ENCODE measurements around the gene SNAP23. TPM values are rescaled to one million over a fixed set of nuclear protein-coding genes. Genes with fewer than 3 reads are reported as not detected.

The SNAP23 gene
- total RNA-seq, 4 donors from 2014 or later, result 55.7 to 76.9 (median 69.6) TPM

DNA sequence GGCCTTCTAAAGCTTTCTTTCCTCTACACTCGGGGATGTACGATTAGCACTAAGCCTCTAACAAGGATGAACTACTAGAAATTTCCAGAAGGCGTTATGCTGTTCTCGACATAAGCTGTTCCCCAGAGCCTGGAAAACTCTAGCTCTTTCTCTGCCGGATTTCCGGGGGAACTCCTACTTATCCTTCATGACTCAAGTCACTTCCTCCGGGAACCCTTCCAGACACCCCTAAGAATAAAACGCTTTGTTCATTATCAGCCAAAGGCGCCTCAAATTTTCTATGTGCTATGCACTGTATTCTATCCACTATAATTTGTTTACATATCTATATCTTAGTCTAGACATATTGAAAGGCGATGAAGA is 455 bp upstream of the SNAP23 start:
- H3K4me1 ChIP-seq, result peaks cover 39 to 43% of the 10 kb centered on the region in 2 donors
- no peaks in the 10 kb centered on the region for H3K36me3 ChIP-seq
- H3K9me3 ChIP-seq, result no peaks in the 10 kb centered on the region
- TF ChIP-seq POLR2A (IDR thresholded peaks at IDR 0.05), result no peak
- TF ChIP-seq, protein P1, sequence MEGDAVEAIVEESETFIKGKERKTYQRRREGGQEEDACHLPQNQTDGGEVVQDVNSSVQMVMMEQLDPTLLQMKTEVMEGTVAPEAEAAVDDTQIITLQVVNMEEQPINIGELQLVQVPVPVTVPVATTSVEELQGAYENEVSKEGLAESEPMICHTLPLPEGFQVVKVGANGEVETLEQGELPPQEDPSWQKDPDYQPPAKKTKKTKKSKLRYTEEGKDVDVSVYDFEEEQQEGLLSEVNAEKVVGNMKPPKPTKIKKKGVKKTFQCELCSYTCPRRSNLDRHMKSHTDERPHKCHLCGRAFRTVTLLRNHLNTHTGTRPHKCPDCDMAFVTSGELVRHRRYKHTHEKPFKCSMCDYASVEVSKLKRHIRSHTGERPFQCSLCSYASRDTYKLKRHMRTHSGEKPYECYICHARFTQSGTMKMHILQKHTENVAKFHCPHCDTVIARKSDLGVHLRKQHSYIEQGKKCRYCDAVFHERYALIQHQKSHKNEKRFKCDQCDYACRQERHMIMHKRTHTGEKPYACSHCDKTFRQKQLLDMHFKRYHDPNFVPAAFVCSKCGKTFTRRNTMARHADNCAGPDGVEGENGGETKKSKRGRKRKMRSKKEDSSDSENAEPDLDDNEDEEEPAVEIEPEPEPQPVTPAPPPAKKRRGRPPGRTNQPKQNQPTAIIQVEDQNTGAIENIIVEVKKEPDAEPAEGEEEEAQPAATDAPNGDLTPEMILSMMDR (IDR thresholded peaks at IDR 0.05), result peak in 1 of 6 experiments; percentile 5
- peak in 1 of 2 donors; percentile 23 for DNase-seq
- H3K27ac ChIP-seq, result peak overlapping the region; percentile 77 to 92 (median 83)
- H3K4me3 ChIP-seq (replicated peaks in 1 of 3), result peak overlapping the region; percentile 2 to 64 (median 50)
- 21 to 22% methylated on average over 10 of the region's 10 CpGs for WGBS, 2 donors
- H3K27me3 ChIP-seq, result no peaks in the 10 kb centered on the region
- intact Hi-C loops (cut with DNase I), result loop anchor here (5.0 kb wide), 1 partner anchor 52 kb away; the partner anchor contains the start of genes HAUS2 and LRRC57

DNA sequence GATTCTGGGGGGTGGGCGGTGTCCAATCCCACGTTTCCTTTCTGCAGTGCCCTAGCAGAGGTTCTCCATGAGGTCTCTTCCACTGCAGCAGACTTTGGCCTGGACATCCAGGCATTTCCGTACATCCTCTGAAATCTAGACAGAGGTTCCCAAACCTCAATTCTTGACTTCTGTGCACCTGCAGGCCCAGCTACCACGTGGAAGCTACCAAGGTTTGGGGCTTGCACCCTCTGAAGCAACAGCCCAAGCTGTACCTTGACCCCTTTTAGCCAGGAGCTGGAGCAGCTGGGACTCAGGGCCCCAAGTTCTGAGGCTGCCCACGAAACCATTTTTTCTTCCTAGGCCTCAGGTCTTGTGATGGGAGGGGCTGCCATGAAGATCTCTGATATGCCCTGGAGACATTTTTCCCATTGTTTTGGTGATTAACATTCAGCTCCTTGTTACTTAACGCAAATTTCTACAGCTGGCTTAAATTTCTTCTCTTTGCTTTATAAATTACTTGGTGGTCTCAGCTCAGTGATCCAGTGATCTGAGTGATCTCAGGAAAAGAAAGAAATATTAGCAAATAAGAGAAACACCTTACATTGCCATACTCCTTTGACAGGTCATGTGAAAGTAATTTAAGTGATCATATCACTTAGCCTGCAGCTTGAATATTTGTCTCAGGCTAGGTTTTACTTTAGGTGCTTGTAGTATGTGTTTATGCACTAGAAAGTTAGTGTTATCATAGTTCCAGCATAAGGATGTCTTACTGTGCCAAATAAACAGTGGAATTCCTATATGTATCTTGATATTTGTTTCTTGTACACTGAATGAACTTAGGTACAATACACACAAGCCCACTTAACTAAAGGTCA is 3.0 kb downstream of the SNAP23 start:
- Histone ChIP-seq H3K9me3 (no peaks in the 10 kb centered on the region), H3K4me1 (peaks cover 32 to 39% of the 10 kb centered on the region in 2 donors), H3K36me3 (no peaks in the 10 kb centered on the region), H3K4me3 (replicated peaks in 1 of 3) (no peak overlapping the region), H3K27ac (peak overlapping the region in 1 of 3 donors; percentile 41), H3K27me3 (no peaks in the 10 kb centered on the region)
- intact Hi-C loops (cut with DNase I), result no loop called here
- TF ChIP-seq, protein P1 (IDR thresholded peaks at IDR 0.05), result no peak
- TF ChIP-seq POLR2A (IDR thresholded peaks at IDR 0.05), result no peak
- no peak for DNase-seq
- 73 to 82% methylated on average over 6 of the region's 6 CpGs for WGBS, 2 donors

DNA sequence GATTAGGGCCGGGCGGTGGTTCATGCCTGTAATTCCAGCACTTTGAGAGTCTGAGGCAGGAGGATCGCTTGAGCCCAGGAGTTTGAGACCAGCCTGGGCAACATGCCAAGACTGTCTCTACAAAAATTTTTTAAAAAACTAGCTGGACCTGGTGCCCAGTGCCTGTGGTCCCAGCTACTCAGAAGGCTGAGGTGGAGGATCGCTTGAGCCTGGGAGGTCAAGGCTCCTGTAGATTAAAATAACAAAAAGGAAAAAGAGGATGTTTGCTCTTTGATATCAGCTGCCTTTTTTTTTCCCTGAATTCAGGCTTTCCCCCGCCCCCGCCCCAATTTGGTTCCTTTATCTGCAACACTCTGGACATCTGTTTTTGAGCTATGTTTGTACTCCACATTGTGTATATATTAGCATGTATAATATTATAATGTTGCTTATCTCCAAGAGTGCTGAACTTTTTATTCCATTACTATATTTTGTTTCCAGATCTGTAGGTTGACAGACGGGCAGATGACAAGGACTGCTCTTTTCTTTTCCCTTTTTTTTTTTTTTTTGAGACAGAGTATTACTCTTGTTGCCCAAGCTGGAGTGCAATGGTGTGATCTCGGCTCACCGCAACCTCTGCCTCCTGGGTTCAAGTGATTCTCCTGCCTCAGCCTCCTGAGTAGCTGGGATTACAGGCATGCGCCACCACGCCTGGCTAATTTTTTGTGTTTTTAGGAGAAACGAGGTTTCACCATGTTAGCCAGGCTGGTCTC is 4.6 kb downstream of the SNAP23 start:
- intact Hi-C loops (cut with DNase I), result no loop called here
- H3K36me3 ChIP-seq, result no peaks in the 10 kb centered on the region
- peaks cover 36 to 38% of the 10 kb centered on the region in 2 donors for H3K4me1 ChIP-seq
- no peak for DNase-seq
- TF ChIP-seq POLR2A (IDR thresholded peaks at IDR 0.05), result no peak
- TF ChIP-seq, protein P1 (IDR thresholded peaks at IDR 0.05), result no peak
- WGBS, 2 donors, result 87 to 89% methylated on average over 12 of the region's 12 CpGs
- peak overlapping the region in 2 of 3 donors; percentile 18 to 61 for H3K27ac ChIP-seq
- no peaks in the 10 kb centered on the region for H3K9me3 ChIP-seq
- no peaks in the 10 kb centered on the region for H3K27me3 ChIP-seq
- H3K4me3 ChIP-seq (replicated peaks in 1 of 3), result no peak overlapping the region

DNA sequence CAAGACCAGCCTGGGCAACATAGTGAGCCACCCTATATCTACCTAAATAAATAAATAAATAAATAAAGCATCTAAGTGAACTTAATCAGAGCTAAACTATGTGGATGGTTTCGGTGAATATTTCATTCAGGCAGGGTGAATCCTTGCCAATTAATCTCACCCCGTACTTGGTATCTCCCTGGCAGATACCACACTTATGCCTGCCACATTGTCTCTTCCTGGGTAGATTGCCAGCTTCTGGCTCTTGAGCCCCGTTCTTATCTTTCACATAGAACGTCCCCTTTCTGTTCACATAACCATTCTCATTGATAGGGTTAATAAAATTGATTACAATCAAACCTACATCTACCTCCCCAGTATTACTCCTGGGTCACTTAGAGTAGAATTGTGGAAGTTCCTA is 7.0 kb downstream of the SNAP23 start:
- no peak overlapping the region for H3K4me3 ChIP-seq (replicated peaks in 1 of 3)
- DNase-seq, result no peak
- no peaks in the 10 kb centered on the region for H3K27me3 ChIP-seq
- H3K9me3 ChIP-seq, result no peaks in the 10 kb centered on the region
- WGBS, 2 donors, result 90% methylated on average over 4 of the region's 4 CpGs
- TF ChIP-seq, protein P1 (IDR thresholded peaks at IDR 0.05), result no peak
- no peak for TF ChIP-seq POLR2A (IDR thresholded peaks at IDR 0.05)
- no peak overlapping the region for H3K27ac ChIP-seq
- H3K4me1 ChIP-seq, result peaks cover 30 to 33% of the 10 kb centered on the region in 2 donors
- intact Hi-C loops (cut with DNase I), result no loop called here
- H3K36me3 ChIP-seq, result no peaks in the 10 kb centered on the region
